Measurements from ENCODE around the gene NEK7.
"Not testable (repeated sequence)": the region's sequence is repeated elsewhere in the genome, so short reads cannot be mapped to it uniquely, and the experiment has no call there.

NEK7 gene

DNA sequence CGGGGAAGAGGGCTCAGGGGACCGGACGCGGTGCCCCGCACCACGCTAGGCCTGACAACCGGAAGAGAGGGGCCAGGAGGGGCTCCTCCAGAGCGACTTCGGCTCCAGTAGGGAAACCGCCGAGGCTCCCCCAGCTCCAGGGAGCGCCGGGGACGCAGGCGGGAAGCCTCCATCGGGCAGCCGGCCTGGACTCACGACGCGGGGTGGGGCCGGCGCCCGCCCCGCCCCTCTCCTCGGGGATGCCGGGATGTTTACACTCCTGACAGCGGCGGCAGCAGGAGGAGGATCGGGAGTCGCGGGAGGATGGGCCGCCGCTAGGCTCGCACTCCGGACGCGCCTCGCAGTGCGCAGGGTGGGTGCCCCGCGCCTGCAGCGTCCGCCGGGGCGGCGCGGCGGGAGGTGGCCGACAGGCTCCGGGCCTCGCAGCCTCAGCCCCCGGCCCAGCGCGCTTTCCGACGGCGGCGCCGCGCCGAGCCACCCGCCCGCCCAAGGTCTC is at the start of gene NEK7:
Gene NEK7 (plus strand): TSS at position 254 of the 496 bp plus-strand sequence. CDS start 75,583 bp downstream, outside the sequence.
- peak within 1 kb of the TSS; percentile 91 for H3K4me3 ChIP-seq (ENCODE audit: low read depth, low read length)
- no peak for DNase-seq (ENCODE audit: low read depth)

- no peak for DNase-seq (ENCODE audit: low read depth)
- no peak overlapping the region for H3K4me3 ChIP-seq (ENCODE audit: low read depth, low read length)
Observed at GRCh38 chr1:198107091-198107501, 49.7 kb upstream of the NEK7 start.

DNA sequence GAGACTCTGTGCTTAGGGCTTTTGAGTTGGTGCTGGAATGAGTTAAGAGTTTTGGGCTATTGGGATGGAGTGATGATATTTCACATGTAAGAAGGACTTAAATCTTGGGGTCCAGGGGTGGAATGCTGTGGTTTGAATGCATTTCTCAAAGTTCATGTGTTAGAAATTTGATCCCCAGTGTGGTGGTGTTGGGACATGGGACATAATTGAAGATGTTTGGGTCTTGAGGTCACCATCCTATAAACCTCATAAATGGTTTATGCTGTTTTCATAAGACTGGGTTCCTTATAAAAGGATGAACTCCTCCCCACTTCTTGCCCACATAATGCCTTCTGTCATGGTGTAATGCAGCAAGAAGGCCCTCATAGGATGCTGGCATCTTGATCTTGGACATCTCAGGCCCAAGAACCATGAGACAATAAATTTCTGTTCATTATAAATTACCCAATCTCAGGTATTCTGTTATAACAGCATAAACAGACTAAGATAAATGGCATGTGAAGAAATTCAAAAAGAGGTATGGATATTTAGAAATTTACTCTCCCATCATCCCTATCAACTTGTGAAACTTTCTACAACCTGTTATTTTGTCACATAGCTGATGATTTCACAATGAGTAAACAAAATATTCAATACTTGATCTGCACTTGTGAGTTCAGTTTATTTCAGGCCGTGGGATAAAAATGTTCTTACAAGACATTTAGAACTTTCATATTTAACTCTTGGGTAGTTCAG is 48.0 kb upstream of the NEK7 start:
- no peak for DNase-seq (ENCODE audit: low read depth)
- no peak overlapping the region for H3K4me3 ChIP-seq (ENCODE audit: low read depth, low read length)

GRCh38 chr1:198109371-198109715 is 47.5 kb upstream of the NEK7 start:
- no peak for DNase-seq (ENCODE audit: low read depth)
- H3K4me3 ChIP-seq (ENCODE audit: low read depth, low read length): no peak overlapping the region

GRCh38 chr1:198113342-198113750 is 43.5 kb upstream of the NEK7 start:
- no peak overlapping the region for H3K4me3 ChIP-seq (ENCODE audit: low read depth, low read length)
- no peak for DNase-seq (ENCODE audit: low read depth)

DNA sequence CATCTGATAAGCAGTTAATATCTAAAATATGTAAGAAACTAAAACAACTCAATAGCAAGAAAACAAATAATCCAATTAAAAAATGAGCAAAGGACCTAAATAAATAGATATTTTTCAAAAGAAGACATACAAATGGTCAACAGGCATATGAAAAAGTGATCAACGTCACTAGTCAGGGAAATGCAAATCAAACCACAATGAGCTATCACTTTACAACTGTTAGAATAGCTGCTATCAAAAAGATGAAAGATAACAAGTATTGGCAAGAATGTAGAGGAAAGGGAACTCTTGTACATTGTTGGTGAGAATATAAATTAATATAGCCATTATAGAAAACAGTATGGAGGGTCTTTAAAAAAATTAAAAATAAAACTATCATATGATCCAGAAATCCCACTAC is 40.7 kb upstream of the NEK7 start:
- no peak overlapping the region for H3K4me3 ChIP-seq (ENCODE audit: low read depth, low read length)
- DNase-seq (ENCODE audit: low read depth): no peak

DNA sequence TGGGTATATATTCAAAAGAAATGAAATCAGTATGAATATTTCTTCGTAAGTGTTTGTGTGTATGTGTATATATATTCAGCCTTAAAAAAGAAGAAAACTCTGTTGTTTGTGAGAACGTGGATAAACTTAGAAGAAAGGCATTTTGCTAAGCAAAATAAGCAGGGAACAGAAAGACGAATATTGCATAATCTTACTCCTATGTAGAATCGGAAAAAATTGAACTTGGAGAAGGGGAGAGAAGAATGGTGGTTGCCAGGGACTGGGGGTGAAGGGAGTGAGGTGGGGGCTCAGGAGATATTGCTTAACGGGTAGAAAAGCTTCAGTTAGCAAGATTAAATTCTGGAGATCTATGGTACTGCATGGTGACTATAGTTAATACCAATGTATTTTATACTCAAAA is 40.3 kb upstream of the NEK7 start:
- no peak for DNase-seq (ENCODE audit: low read depth)
- no peak overlapping the region for H3K4me3 ChIP-seq (ENCODE audit: low read depth, low read length)

DNA sequence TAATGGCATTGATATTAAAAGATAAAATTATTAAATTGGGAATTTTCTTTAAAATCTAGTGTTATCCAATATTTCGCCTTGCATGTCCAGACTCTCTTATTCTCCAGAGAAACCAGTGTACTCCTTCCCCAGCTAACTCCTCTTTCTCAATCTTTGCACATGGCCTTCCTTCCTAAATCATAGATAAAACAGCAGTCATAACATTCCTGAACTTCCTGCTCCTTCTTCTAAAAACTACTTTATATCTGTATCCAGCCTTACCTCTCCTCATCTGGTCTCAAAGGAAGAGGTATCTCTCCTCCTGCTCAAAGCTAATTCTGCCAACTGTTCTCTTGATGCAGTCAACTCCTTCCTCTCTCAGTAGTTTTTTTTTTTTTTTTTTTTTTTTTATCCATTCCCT is 39.5 kb upstream of the NEK7 start:
- no peak overlapping the region for H3K4me3 ChIP-seq (ENCODE audit: low read depth, low read length)
- no peak for DNase-seq (ENCODE audit: low read depth)

- peak; percentile 94 for DNase-seq (ENCODE audit: low read depth)
- H3K4me3 ChIP-seq (ENCODE audit: low read depth, low read length): no peak overlapping the region
Observed at GRCh38 chr1:198118134-198118533, 38.7 kb upstream of the NEK7 start.

- H3K4me3 ChIP-seq (ENCODE audit: low read depth, low read length): no peak overlapping the region
- DNase-seq (ENCODE audit: low read depth): no peak
Observed at GRCh38 chr1:198119906-198120305, 36.9 kb upstream of the NEK7 start.

DNA sequence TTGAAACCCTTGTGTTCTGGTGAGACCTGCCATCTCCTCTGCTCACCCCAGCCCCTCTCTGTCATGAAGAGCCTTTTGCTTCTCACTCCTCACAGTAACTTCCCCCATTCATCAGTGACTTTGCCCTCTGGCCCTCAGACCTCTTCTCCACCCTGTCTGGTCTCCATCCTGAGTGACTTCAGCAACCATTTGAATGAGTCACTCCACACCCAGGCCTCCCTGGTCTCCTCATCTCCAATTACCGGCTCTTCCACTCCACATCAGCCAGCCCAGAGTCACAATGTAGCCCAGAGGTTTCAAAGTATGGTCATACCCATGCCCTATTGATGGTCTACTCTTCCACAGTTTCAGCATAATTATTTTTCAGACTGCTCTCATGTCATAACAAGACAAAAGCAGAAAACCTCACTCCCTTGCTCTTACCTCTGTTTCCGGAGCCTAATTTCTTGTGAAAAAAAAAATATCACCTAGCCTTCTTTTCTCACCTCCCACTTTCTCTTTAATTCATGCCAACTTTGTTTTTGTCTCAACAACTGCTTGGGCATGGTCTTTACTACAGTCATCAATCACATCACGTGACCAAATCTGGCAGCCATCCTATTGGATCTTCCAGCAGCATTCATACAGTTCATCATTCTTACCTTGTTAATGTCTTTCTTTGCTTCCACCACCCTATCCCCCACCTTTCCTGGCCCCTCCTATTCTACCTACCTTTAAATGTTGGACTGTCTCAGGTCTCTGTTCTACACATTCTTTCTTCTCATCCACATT is 35.6 kb upstream of the NEK7 start:
- DNase-seq (ENCODE audit: low read depth): peak; percentile 81

DNA sequence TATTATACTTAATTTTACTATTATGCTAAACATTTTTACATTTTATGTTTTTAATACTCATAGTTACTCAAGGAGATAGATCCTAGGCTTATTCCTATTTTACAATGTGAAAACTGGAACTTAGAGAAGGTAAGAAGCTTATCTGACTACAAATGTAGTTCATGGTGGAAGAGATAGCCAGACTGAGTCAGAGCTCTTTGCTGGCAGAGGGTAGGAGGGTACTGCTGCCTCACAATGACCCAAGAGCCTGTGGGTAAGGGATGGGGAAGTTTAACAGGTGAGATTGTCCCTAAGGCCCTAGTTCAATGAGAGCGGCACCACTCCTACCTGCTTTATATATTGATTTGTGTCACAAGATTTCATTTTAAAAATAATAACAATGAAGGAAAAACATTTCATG is 34.1 kb upstream of the NEK7 start:
- no peak overlapping the region for H3K4me3 ChIP-seq (ENCODE audit: low read depth, low read length)
- DNase-seq (ENCODE audit: low read depth): no peak

More for the DNA sequence above, 35.6 kb upstream of the NEK7 start:
- H3K4me3 ChIP-seq (ENCODE audit: low read depth, low read length): no peak overlapping the region

DNA sequence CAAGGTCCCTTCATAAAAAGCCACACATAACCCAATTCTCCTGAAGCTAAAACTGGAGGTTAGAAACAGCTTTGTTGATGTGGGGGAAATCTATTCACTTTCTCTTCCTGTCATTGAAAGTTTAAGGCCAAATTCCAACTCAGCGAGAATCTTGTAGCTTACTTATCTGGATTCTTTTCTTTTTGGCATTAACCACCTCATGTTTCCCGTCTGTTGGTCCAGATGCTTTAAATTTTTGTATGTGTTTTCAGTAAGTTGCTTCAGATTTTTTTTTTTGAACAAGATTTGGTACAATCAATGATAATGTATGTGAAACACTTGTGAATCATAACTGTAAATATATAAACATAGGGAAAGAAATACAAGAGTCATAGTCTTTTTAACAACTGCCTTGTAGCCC is 33.7 kb upstream of the NEK7 start:
- peak; percentile 49 for DNase-seq (ENCODE audit: low read depth)
- H3K4me3 ChIP-seq (ENCODE audit: low read depth, low read length): no peak overlapping the region

- DNase-seq (ENCODE audit: low read depth): no peak
Observed at GRCh38 chr1:198124673-198125072, 32.1 kb upstream of the NEK7 start.

DNA sequence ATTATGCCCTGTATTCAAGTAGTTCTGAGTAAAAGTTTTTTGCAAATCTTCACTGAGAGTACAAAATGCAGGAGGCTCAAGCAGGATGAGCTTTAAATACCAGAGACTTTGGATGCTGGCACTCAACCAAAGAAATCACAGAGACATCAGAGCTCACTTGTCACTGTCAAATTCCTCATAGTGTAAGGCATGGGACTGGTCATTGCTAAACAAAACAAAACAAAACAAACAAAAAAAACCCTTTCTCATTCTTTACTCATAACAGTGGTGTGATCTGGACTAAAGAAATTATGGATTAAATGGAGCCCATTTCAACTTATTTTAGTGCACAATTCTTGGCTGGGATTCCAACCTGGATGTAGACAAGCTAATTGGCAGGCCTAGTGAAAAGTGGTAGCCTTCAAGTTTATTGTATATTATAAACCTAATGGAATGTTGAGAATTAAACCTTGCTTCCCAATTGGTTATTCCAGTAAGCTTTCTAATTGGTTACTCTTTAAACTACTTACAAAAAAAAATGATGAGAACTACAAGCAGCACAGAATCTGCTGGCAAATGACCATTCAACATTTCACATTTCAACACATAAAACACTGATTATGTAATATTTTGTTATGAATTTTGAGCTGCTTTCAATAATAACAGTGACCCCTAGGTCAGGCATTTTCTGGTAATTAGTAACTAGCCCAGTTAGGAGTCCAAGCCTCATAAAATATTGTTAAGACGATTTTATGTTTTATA is 30.6 kb upstream of the NEK7 start:
- DNase-seq (ENCODE audit: low read depth): peak; percentile 47
- H3K4me3 ChIP-seq (ENCODE audit: low read depth, low read length): no peak overlapping the region

More at GRCh38 chr1:198124673-198125072, 32.1 kb upstream of the NEK7 start:
- no peak overlapping the region for H3K4me3 ChIP-seq (ENCODE audit: low read depth, low read length)

DNA sequence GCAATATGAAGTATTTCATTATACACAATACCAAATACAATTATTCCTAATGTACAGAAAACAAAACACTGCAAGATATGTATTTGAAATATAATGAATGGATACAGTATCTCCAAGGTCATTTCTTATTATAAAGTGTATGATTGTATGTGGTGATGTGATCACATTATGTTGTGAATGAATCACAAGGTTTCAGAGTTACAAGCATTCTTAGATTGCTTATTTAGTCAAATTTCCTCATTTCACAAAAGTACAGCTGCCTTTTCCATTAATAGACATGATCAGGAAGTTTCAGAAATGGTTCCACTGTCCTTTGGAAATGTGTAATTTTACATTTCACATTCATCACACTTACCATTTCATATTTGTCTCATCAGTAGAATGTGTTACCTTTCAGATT is 28.3 kb upstream of the NEK7 start:
- H3K4me3 ChIP-seq (ENCODE audit: low read depth, low read length): no peak overlapping the region
- no peak for DNase-seq (ENCODE audit: low read depth)

DNA sequence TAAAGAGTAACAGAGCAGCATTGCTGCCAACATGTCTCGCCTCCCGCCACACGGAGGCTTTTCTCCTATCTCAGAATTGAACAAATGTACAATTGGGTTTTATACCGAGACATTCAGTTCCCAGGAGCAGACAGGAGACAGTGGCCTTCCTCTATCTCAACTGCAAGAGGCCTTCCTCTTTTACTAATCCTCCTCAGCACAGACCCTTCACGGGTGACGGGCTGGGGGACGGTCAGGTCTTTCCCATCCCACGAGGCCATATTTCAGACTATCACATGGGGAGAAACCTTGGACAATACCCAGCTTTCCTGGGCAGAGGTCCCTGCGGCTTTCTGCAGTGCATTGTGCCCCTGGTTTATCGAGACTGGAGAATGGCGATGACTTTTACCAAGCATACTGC is 26.7 kb upstream of the NEK7 start:
- not testable (repeated sequence) for H3K4me3 ChIP-seq (ENCODE audit: low read depth, low read length); DNase-seq (ENCODE audit: low read depth)

DNA sequence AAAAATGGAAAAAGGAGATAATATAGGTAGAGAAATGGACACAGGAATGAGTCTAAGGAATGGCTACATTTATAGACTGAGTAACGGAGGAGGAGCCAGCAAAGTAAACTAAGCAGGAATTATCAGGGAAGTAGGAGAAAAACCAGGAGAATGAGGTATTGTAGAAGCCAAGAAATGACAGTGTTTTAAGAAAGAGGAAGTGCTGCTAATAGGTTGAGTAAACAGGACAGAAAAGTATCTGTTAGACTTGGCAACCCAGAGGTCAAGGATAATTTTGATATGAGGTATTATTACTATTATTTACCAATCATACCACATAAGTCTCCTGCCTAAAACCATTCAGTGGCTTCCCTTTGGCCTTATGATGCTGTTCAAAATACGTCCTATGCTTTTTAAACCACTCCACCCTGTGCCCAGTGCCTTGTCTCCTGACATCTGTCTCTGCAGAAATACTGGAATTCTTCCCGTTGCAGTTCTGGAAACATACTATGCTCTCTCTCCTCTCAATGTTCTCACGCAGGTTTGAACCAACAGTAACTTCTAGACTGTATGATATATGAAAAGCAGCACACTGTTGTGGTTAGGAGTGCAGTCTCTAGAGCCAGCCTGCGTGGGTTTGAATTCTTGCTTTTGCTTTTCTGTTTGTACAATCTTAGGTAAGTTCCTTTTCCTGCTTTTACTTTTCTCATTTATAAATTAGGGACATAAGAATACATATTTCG is 24.6 kb upstream of the NEK7 start:
- no peak for DNase-seq (ENCODE audit: low read depth)
- H3K4me3 ChIP-seq (ENCODE audit: low read depth, low read length): no peak overlapping the region

DNA sequence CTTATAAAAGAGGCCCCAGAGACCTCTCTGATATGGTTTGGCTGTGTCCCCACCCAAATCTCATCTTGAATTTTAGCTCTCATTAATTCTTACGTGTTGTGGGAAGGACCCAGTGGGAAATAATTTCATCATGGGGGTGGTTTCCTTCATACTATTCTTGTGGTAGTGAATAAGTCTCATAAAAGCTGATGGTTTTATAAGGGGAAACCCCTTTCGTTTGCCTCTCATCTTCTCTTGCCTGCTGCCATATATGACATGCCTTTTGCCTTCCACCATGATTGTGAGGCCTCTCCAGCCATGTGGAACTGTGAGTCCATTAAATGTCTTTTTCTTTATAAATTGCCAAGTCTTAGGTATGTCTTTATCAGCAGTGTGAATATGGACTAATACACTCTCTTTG is 22.5 kb upstream of the NEK7 start:
- no peak overlapping the region for H3K4me3 ChIP-seq (ENCODE audit: low read depth, low read length)
- no peak for DNase-seq (ENCODE audit: low read depth)

GRCh38 chr1:198135366-198135765 is 21.4 kb upstream of the NEK7 start:
- no peak for DNase-seq (ENCODE audit: low read depth)
- no peak overlapping the region for H3K4me3 ChIP-seq (ENCODE audit: low read depth, low read length)
